HG03442 (cell line): Measurements from ENCODE around the gene ROR2.

ENCODE experiments used
- ATAC-seq: cut with Tn5 transposase; IDR thresholded peaks from one replicate; pipeline ENCODE4 v1.9.1; 2021; ENCODE audit warnings: mild to moderate bottlenecking, moderate library complexity; ENCODE audit not compliant: unreplicated experiment

The ROR2 gene

GRCh38 chr9:91948597-91949391, 1.2 kb downstream of the ROR2 start:
- no peak for ATAC-seq

GRCh38 chr9:91948101-91948596, 1.9 kb downstream of the ROR2 start:
- ATAC-seq: no peak

- ATAC-seq: no peak
These were observed 3.2 kb downstream of the ROR2 start for GRCh38 chr9:91946653-91947488.

- ATAC-seq: no peak
These were observed 3.8 kb downstream of the ROR2 start for GRCh38 chr9:91946196-91946595.

- no peak for ATAC-seq
These were observed 4.5 kb downstream of the ROR2 start for GRCh38 chr9:91945277-91946085.

- no peak for ATAC-seq
These were observed 5.3 kb downstream of the ROR2 start for GRCh38 chr9:91944711-91945110.

GRCh38 chr9:91943478-91944470, 6.3 kb downstream of the ROR2 start:
- ATAC-seq: no peak

- no peak for ATAC-seq
These were observed 7.8 kb downstream of the ROR2 start for GRCh38 chr9:91942201-91942600.

GRCh38 chr9:91939978-91940377, 10.1 kb downstream of the ROR2 start:
- ATAC-seq: no peak

- no peak for ATAC-seq
These were observed 12.3 kb downstream of the ROR2 start for GRCh38 chr9:91937727-91938126.

GRCh38 chr9:91937056-91937455, 13.0 kb downstream of the ROR2 start:
- no peak for ATAC-seq

- no peak for ATAC-seq
These were observed 14.1 kb downstream of the ROR2 start for GRCh38 chr9:91935805-91936514.

GRCh38 chr9:91935066-91935749, 14.8 kb downstream of the ROR2 start:
- no peak for ATAC-seq

GRCh38 chr9:91934654-91935053, 15.4 kb downstream of the ROR2 start:
- ATAC-seq: no peak

GRCh38 chr9:91933556-91934352, 16.3 kb downstream of the ROR2 start:
- ATAC-seq: no peak

GRCh38 chr9:91930475-91930874, 19.6 kb downstream of the ROR2 start:
- ATAC-seq: no peak

GRCh38 chr9:91929331-91929730, 20.7 kb downstream of the ROR2 start:
- ATAC-seq: no peak
